Ishikawa (cell line): ENCODE measurements around the gene MGMT.

Experiments
- CEBPB ChIP-seq: IDR thresholded peaks from 2 replicates; pipeline ENCODE4 v1.6.1; 2012
- CREB1 ChIP-seq: IDR thresholded peaks from 2 replicates; pipeline ENCODE4 v1.6.1; 2012; ENCODE audit warnings: low read depth
- EGR1 ChIP-seq: IDR thresholded peaks from 2 replicates; pipeline ENCODE4 v1.6.1; 2012
- EP300 ChIP-seq: IDR thresholded peaks from 2 replicates; pipeline ENCODE4 v1.6.1; 2012; ENCODE audit warnings: borderline replicate concordance
- FOXM1 ChIP-seq: IDR thresholded peaks from 2 replicates; pipeline ENCODE4 v1.6.1; 2012; ENCODE audit warnings: low read depth, borderline replicate concordance
- NFIC ChIP-seq: IDR thresholded peaks from 2 replicates; pipeline ENCODE4 v1.6.1; 2012
- RAD21 ChIP-seq: IDR thresholded peaks from 2 replicates; pipeline ENCODE4 v1.6.1; 2012; ENCODE audit warnings: low read depth
- REST ChIP-seq: IDR thresholded peaks from 2 replicates; pipeline ENCODE4 v1.6.1; 2012; ENCODE audit warnings: low read depth, mild to moderate bottlenecking
- TAF1 ChIP-seq: IDR thresholded peaks from 2 replicates; pipeline ENCODE4 v1.6.1; 2012; ENCODE audit warnings: low read depth, mild to moderate bottlenecking
- TCF12 ChIP-seq: IDR thresholded peaks from 2 replicates; pipeline ENCODE4 v1.6.1; 2012; ENCODE audit warnings: low read depth
- TEAD4 ChIP-seq: IDR thresholded peaks from 2 replicates; pipeline ENCODE4 v1.6.1; 2012
- USF1 ChIP-seq: IDR thresholded peaks from 2 replicates; pipeline ENCODE4 v1.6.1; 2012
- YY1 ChIP-seq: IDR thresholded peaks from 2 replicates; pipeline ENCODE4 v1.6.1; 2012; ENCODE audit warnings: low read depth
- ZBTB7A ChIP-seq: IDR thresholded peaks from 2 replicates; pipeline ENCODE4 v1.6.1; 2012; ENCODE audit warnings: low read depth
- TF ChIP-seq, protein P1 (sequence below): IDR thresholded peaks from 2 replicates; pipeline ENCODE4 v1.6.1; 2012

MGMT gene

DNA sequence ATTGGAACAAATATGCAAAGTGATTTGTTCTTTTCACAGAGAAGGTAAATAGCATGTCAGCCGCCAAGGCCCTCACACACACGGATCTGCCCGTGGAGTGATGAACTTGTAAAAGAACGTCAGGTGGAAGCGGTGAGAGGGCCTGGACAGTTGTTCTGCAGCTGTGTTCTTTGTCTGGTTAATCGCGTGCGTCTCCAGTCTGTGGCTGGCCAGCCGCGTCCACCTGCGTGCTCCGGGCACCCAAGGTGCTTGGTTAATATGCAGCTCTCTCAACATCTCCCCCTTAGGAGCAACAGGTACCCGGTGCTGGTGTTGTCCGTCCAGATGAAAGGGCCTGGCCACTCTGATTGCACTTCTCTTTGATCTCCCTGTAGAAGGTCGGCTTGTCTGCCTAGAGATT lies 162.9 kb downstream of the MGMT start:
- TF ChIP-seq YY1 (no peak), TAF1 (no peak), EP300 (no peak), REST (no peak), CREB1 (no peak), TCF12 (no peak), RAD21 (no peak), FOXM1 (no peak), USF1 (no peak), TEAD4 (no peak), EGR1 (no peak), CEBPB (no peak), ZBTB7A (no peak)
- TF ChIP-seq, protein P1, sequence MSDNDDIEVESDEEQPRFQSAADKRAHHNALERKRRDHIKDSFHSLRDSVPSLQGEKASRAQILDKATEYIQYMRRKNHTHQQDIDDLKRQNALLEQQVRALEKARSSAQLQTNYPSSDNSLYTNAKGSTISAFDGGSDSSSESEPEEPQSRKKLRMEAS, result no peak

DNA sequence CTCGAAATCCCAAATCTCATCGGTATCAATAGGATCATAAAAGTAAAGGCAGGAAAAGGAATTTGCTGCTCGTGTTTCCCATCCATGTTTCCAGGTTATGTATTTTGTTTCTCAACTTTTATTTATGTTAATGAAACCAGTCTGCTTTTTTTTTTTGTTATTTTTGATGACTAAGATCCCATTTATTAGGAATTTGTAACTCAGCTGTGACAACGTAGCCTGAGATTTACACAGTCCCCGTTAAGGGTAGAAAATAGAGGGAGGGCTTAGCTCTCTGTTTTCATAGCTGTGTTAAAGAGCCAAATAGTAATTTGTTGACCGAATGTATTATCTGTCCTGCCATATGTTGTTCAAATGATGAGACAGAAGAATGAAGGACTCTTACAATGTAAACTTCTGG lies 164.0 kb downstream of the MGMT start:
- TF ChIP-seq USF1, result no peak
- no peak for TF ChIP-seq YY1
- TF ChIP-seq EGR1, result no peak
- TF ChIP-seq, protein P1, result no peak
- no peak for TF ChIP-seq NFIC
- TF ChIP-seq REST, result no peak
- no peak for TF ChIP-seq TAF1
- no peak for TF ChIP-seq TEAD4
- no peak for TF ChIP-seq TCF12
- TF ChIP-seq CREB1, result no peak
- TF ChIP-seq EP300, result no peak

GRCh38 chr10:129631870-129632623 lies 165.0 kb downstream of the MGMT start:
- TF ChIP-seq, protein P1, result no peak
- TF ChIP-seq RAD21, result no peak

GRCh38 chr10:129637010-129637409 lies 170.0 kb downstream of the MGMT start:
- TF ChIP-seq EP300 (no peak), TCF12 (no peak), YY1 (no peak), REST (no peak), RAD21 (no peak), NFIC (no peak), TEAD4 (no peak), CREB1 (no peak), ZBTB7A (no peak)
- TF ChIP-seq, protein P1, result no peak

DNA sequence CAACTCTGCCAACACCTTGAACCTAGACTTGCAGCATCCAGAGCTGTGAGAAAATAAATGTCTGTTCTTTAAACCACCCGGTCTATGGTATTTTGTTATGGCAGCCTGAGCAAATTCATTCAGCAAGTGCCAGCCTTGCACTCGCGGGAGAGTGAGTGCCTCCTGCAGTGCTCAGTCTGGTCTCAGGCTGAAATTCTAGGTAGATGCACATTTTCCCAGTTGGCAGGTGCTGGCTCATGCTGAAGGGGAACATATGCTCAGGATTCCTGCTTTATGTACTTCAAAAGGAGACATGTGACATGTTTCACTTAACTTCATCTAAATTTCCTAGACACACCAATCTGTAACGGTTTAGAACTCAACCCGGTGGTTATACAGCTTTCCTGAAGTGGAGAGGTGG lies 170.8 kb downstream of the MGMT start:
- TF ChIP-seq USF1, result no peak
- TF ChIP-seq RAD21, result no peak
- no peak for TF ChIP-seq TAF1
- no peak for TF ChIP-seq TEAD4
- TF ChIP-seq EGR1, result no peak
- TF ChIP-seq ZBTB7A, result no peak
- TF ChIP-seq REST, result no peak
- TF ChIP-seq NFIC, result no peak
- TF ChIP-seq YY1, result no peak
- TF ChIP-seq FOXM1, result no peak
- no peak for TF ChIP-seq TCF12
- TF ChIP-seq CEBPB, result no peak
- TF ChIP-seq, protein P1, result no peak
- no peak for TF ChIP-seq EP300
- no peak for TF ChIP-seq CREB1
